Measurements from ENCODE around the gene SUPT3H.

GRCh38 chr6:45416700-45417099 lies 39.0 kb upstream of the SUPT3H start:
- no peak for TF ChIP-seq CTCF (IDR thresholded peaks at IDR 0.05)
- no peak for TF ChIP-seq POLR2A (IDR thresholded peaks at IDR 0.05)

All from breast epithelium (tissue), 3 donors.